ENCODE measurements around the gene NAV1.

NAV1 gene

GRCh38 chr1:201583663-201584062, 44.7 kb downstream of the NAV1 start:
- DNase-seq (ENCODE audit: insufficient read length, low spot score) (no peak), FAIRE-seq (no peak)
- TF ChIP-seq, protein P1, sequence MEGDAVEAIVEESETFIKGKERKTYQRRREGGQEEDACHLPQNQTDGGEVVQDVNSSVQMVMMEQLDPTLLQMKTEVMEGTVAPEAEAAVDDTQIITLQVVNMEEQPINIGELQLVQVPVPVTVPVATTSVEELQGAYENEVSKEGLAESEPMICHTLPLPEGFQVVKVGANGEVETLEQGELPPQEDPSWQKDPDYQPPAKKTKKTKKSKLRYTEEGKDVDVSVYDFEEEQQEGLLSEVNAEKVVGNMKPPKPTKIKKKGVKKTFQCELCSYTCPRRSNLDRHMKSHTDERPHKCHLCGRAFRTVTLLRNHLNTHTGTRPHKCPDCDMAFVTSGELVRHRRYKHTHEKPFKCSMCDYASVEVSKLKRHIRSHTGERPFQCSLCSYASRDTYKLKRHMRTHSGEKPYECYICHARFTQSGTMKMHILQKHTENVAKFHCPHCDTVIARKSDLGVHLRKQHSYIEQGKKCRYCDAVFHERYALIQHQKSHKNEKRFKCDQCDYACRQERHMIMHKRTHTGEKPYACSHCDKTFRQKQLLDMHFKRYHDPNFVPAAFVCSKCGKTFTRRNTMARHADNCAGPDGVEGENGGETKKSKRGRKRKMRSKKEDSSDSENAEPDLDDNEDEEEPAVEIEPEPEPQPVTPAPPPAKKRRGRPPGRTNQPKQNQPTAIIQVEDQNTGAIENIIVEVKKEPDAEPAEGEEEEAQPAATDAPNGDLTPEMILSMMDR (IDR thresholded peaks at IDR 0.05; ENCODE audit: insufficient read depth, missing control alignments): no peak

DNA sequence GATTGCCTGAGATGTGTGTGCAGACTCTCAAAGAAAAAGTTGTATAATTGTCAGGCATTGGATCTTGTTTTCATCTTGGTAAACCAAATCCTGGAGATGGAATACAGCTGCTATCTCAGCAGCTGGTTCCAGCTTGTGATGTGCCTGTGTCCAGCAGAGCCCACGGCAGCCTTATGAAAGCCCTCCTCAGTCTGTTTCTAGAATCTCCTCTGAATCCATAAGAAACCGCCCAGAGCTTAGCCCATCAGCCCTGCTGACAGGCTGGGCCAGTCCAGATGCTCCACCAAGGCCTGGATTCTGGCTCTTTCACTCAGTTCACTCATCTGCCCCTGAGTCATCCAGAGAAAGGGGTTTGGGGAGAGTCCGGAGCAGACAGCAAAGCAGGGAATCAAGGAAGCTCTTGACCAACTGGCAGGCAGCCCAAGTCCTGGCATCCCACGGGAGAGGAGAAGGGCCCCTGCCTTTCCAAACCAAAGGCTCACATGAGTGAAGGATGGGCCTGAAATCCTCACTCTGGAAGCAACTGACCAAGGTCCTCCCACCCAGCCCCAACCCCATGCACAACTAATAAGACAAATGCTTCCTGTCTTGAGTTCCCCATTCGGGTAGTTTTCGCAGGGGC, 45.7 kb downstream of the NAV1 start:
- DNase-seq (ENCODE audit: insufficient read length, low spot score): no peak
- TF ChIP-seq, protein P1 (IDR thresholded peaks at IDR 0.05; ENCODE audit: insufficient read depth, missing control alignments): no peak
- FAIRE-seq: no peak

- FAIRE-seq (no peak), DNase-seq (ENCODE audit: insufficient read length, low spot score) (no peak)
- TF ChIP-seq, protein P1 (IDR thresholded peaks at IDR 0.05; ENCODE audit: insufficient read depth, missing control alignments): no peak
These were observed 46.2 kb downstream of the NAV1 start for GRCh38 chr1:201585093-201585483.

DNA sequence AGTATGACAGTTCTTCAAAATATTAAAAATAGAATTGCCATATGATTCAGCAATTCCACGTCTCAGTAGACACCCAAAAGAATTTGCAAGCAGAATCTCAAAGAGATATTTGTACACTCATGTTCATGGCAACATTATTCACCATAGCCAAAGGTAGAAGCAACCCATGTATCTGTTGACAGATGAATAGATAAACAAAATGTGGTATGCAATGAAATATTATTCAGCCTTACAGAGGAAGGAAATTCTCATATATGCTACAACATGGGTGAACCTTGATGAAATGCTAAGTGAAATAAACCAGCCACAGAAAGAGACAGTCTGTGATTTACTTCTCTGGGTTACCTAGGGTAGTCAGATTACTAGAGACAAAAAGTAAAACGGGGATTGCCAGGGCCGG, 47.0 kb downstream of the NAV1 start:
- TF ChIP-seq, protein P1 (IDR thresholded peaks at IDR 0.05; ENCODE audit: insufficient read depth, missing control alignments): no peak
- FAIRE-seq: no peak
- DNase-seq (ENCODE audit: insufficient read length, low spot score): no peak

GRCh38 chr1:201586806-201587205, 47.9 kb downstream of the NAV1 start:
- TF ChIP-seq, protein P1 (IDR thresholded peaks at IDR 0.05; ENCODE audit: insufficient read depth, missing control alignments): no peak
- FAIRE-seq (no peak), DNase-seq (ENCODE audit: insufficient read length, low spot score) (no peak)

DNA sequence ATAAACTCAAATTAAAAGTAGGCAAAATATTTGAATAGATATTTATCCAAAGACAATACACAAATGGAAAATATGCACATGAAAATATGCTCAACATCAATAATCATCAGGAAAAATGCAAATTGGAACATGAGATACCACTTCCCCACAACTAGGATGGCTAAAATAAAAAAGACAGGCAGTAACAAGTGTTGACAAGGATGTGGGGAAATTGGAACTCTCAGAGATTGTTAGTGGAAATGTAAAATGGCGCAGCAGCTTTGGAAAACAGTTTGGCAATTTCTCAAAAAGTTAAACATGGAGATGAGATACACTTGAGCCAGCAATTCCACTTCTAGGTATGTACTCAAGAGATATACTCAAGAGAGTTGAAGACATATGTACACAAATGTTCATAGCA, 48.8 kb downstream of the NAV1 start:
- DNase-seq (ENCODE audit: insufficient read length, low spot score): no peak
- no peak for FAIRE-seq
- TF ChIP-seq, protein P1 (IDR thresholded peaks at IDR 0.05; ENCODE audit: insufficient read depth, missing control alignments): no peak
